ENCODE data around the gene AGXT2. TPM values are rescaled to one million over a fixed set of nuclear protein-coding genes. Genes with fewer than 3 reads are reported as not detected.

The AGXT2 gene
- total RNA-seq, 5 donors from 2014 or later (not counting 1 experiment from before 2014, with no cell fraction given): not detected

DNA sequence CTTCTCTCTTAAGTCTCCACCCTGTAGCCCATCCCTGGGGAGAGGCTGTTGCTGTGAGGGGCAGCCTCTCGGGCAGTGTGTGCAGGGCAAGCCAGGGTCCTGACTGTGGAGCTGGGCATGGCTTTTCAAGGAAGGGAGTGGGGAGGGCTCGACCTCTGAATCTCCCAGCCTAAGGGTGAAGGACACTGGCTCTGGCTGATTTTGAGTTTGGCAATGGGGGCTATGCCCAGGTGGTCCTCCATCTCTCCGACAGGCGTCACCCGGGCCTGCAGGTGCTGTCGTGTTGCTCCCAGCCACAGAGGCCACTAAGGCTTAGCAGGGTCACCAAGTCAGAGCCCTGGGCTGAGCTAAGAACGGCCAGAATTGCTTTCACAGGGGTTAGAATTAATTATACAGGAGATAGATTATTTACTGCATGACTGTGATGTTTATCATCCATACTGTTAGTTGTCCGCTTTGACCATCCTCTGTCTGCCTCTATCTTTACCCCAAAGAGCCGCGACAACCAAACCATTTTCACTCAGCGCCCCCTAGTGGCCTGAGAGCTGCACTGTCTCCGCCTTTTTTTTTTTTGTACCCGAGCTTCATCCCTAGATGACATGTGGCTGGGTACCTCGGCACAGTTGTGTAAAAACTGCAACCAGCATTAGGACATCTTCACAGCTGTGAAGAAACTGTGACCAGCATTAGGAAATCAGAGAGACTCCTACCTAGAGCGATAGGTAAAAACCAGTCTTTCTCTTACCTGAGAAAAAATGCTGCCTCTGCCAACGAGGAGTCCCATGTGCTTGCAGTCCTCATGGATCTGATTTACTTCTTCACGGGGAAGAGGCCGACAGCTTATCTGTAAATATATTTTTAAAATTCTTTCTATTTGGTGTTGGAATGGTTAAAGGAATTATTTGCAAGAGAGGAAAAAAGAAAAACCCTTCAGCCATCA is 44.5 kb downstream of the AGXT2 start:
- Mint-ChIP-seq H3K27me3 (peaks cover 23 to 33% of the 10 kb centered on the region in 2 donors), H3K27ac (no peak overlapping the region), H3K4me3 (no peak overlapping the region), H3K9me3 (no peaks in the 10 kb centered on the region), H3K36me3 (no peaks in the 10 kb centered on the region), H3K4me1 (no peaks in the 10 kb centered on the region)
- Histone ChIP-seq H3K4me3 (ENCODE audit: control insufficient read depth in 1 of 2, extremely low read depth in 1 of 2, low read length in 1 of 2) (no peak overlapping the region), H3K9me3 (no peaks in the 10 kb centered on the region), H3K36me3 (ENCODE audit: control insufficient read depth in 2 of 2, extremely low read depth in 1 of 2, insufficient read depth in 1 of 2, low read length in 1 of 2) (no peaks in the 10 kb centered on the region), H3K4me1 (ENCODE audit: control insufficient read depth in 1 of 2, extremely low read depth in 1 of 2, insufficient read depth in 2 of 2, low read length in 2 of 2) (peaks cover 0 to 4% of the 10 kb centered on the region in 2 experiments), H3K27ac (ENCODE audit: low read length) (no peak overlapping the region), H3K27me3 (replicated peaks in 1 of 2; ENCODE audit: control insufficient read depth in 2 of 2, extremely low read depth in 1 of 2, insufficient read depth in 2 of 2, low read length in 1 of 2) (peaks cover 0 to 13% of the 10 kb centered on the region in 2 experiments)
- 47% methylated on average over 11 of the region's 18 CpGs for WGBS (ENCODE audit: insufficient coverage)
- ATAC-seq (replicated peaks in 1 of 4) (no peak), DNase-seq (peak in 28 of 35 experiments; percentile 3 to 62 (median 28))
- ChIA-PET CTCF (interaction anchor here (0.6 to 1.8 kb wide), 7 partner anchors 9 to 1216 kb away, joined by 3 to 6 read pairs (median 4); partner anchors contain the start of genes BRIX1 (in 1 of the 2) and RAD1 (in 1 of the 2)), POLR2A (no interaction called here)

DNA sequence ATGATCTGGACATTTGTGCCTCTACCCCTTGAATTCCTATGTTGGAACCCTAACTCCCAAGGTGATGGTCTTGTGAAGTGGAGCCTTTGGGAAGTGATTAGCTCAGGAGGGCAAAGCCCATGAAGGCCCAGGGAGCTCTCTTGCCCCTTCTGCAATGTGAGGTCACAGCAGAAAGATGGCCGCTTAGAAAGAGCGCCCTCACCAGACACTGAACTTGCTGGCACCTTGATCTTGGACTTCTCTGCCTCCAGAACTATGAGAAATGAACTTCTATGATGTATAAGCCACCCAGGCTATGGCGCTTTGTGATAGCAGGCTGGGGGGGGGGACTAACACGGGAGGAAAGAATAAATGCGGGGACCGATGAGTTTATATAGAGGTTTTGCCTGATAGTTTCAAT is 45.3 kb downstream of the AGXT2 start:
- DNase-seq (no peak), ATAC-seq (replicated peaks in 1 of 4) (no peak)
- Histone ChIP-seq H3K36me3 (ENCODE audit: control insufficient read depth in 2 of 2, extremely low read depth in 1 of 2, insufficient read depth in 1 of 2, low read length in 1 of 2) (no peaks in the 10 kb centered on the region), H3K4me1 (ENCODE audit: control insufficient read depth in 1 of 2, extremely low read depth in 1 of 2, insufficient read depth in 2 of 2, low read length in 2 of 2) (peaks cover 0 to 4% of the 10 kb centered on the region in 2 experiments), H3K27me3 (replicated peaks in 1 of 2; ENCODE audit: control insufficient read depth in 2 of 2, extremely low read depth in 1 of 2, insufficient read depth in 2 of 2, low read length in 1 of 2) (peaks cover 0 to 10% of the 10 kb centered on the region in 2 experiments), H3K27ac (ENCODE audit: low read length) (no peak overlapping the region), H3K9me3 (no peaks in the 10 kb centered on the region), H3K4me3 (ENCODE audit: control insufficient read depth in 1 of 2, extremely low read depth in 1 of 2, low read length in 1 of 2) (no peak overlapping the region)
- Mint-ChIP-seq H3K27me3 (peaks cover 18 to 28% of the 10 kb centered on the region in 2 donors), H3K4me3 (no peak overlapping the region), H3K4me1 (no peaks in the 10 kb centered on the region), H3K9me3 (no peaks in the 10 kb centered on the region), H3K27ac (no peak overlapping the region), H3K36me3 (no peaks in the 10 kb centered on the region)
- 100% methylated on average over 4 of the region's 6 CpGs for WGBS (ENCODE audit: insufficient coverage)
- ChIA-PET POLR2A (no interaction called here), CTCF (no interaction called here)

DNA sequence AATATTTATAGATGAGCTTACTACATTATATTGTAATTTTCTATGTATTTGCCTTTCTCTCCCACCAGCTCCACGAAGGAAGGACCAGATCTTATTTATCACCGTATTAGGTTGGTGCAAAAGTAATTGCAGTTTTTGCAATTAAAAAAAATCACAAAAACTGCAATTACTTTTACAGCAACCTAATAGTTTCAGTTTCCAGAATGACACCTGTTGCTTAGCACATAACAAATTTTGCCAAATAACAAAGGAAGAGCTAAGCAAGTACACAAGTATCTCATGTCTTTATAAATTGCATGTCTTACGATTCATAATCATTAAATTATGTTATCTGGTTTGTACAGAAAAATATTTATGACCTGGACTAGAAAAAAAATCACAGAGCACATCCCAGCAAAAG is 45.9 kb downstream of the AGXT2 start:
- H3K27ac Mint-ChIP-seq: no peak overlapping the region
- Histone ChIP-seq H3K9me3 (no peaks in the 10 kb centered on the region), H3K36me3 (ENCODE audit: control insufficient read depth in 2 of 2, extremely low read depth in 1 of 2, insufficient read depth in 1 of 2, low read length in 1 of 2) (no peaks in the 10 kb centered on the region), H3K4me3 (ENCODE audit: control insufficient read depth in 1 of 2, extremely low read depth in 1 of 2, low read length in 1 of 2) (no peak overlapping the region), H3K27ac (ENCODE audit: low read length) (no peak overlapping the region), H3K27me3 (replicated peaks in 1 of 2; ENCODE audit: control insufficient read depth in 2 of 2, extremely low read depth in 1 of 2, insufficient read depth in 2 of 2, low read length in 1 of 2) (peaks cover 0 to 10% of the 10 kb centered on the region in 2 experiments), H3K4me1 (ENCODE audit: control insufficient read depth in 1 of 2, extremely low read depth in 1 of 2, insufficient read depth in 2 of 2, low read length in 2 of 2) (peaks cover 0 to 4% of the 10 kb centered on the region in 2 experiments)
- no peaks in the 10 kb centered on the region for H3K4me1 Mint-ChIP-seq
- H3K9me3 Mint-ChIP-seq: no peaks in the 10 kb centered on the region
- DNase-seq: no peak
- H3K36me3 Mint-ChIP-seq: no peaks in the 10 kb centered on the region
- no CpG with 5 or more reads among the region's 3 CpGs for WGBS (ENCODE audit: insufficient coverage)
- H3K4me3 Mint-ChIP-seq: no peak overlapping the region
- ChIA-PET POLR2A (no interaction called here), CTCF (no interaction called here)
- peaks cover 18 to 25% of the 10 kb centered on the region in 2 donors for H3K27me3 Mint-ChIP-seq
- ATAC-seq (replicated peaks in 1 of 4): no peak

DNA sequence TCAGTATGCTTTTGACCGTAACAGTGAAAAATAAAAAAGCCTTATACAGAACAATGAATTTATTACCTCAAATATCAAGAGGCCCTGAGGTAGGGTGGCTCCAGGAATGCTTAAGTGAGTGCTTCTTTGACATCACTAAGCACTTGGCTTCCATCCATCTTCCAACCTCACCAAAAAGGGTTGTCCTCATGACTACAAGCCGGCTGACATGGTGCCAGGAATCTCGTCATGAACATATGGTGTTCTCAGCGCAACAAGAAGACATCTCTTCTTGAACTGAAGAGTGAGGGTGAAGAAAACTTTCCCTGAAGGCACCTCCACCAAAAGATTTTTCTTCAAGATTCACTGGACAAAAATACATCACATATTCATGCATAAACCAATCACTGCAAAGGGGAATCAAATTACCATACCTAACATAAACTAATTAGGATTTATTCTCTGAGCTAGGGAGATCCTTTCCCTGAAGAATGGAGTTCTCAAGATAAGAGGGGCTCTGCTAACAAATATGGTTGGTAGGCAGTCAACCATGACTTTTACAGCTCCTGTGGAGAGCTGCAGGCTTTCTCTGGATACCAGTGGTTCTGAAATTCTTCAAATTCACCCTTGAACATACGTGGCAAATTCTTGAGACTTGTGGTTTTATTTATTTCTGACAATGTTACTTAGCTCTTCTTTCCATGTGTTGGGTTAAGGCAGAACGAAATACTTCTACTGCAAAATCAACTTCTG is 49.5 kb downstream of the AGXT2 start:
- Histone ChIP-seq H3K27me3 (replicated peaks in 1 of 2; ENCODE audit: control insufficient read depth in 2 of 2, extremely low read depth in 1 of 2, insufficient read depth in 2 of 2, low read length in 1 of 2) (peaks cover 0 to 4% of the 10 kb centered on the region in 2 experiments), H3K4me3 (ENCODE audit: control insufficient read depth in 1 of 2, extremely low read depth in 1 of 2, low read length in 1 of 2) (no peak overlapping the region), H3K27ac (ENCODE audit: low read length) (no peak overlapping the region), H3K36me3 (ENCODE audit: control insufficient read depth in 2 of 2, extremely low read depth in 1 of 2, insufficient read depth in 1 of 2, low read length in 1 of 2) (no peaks in the 10 kb centered on the region), H3K4me1 (ENCODE audit: control insufficient read depth in 1 of 2, extremely low read depth in 1 of 2, insufficient read depth in 2 of 2, low read length in 2 of 2) (peaks cover 0 to 3% of the 10 kb centered on the region in 2 experiments), H3K9me3 (no peaks in the 10 kb centered on the region)
- DNase-seq (no peak), ATAC-seq (replicated peaks in 1 of 4) (no peak)
- ChIA-PET CTCF (no interaction called here), POLR2A (interaction anchor here in 1 of 2 donors (0.6 kb wide), 1 partner anchor 36 kb away, joined by 8 read pairs; no protein-coding TSS in a partner anchor)
- Mint-ChIP-seq H3K27ac (no peak overlapping the region), H3K4me3 (no peak overlapping the region), H3K27me3 (peaks cover 18 to 29% of the 10 kb centered on the region in 2 donors), H3K36me3 (no peaks in the 10 kb centered on the region), H3K9me3 (no peaks in the 10 kb centered on the region), H3K4me1 (no peaks in the 10 kb centered on the region)
- no CpG with 5 or more reads among the region's 6 CpGs for WGBS (ENCODE audit: insufficient coverage)

DNA sequence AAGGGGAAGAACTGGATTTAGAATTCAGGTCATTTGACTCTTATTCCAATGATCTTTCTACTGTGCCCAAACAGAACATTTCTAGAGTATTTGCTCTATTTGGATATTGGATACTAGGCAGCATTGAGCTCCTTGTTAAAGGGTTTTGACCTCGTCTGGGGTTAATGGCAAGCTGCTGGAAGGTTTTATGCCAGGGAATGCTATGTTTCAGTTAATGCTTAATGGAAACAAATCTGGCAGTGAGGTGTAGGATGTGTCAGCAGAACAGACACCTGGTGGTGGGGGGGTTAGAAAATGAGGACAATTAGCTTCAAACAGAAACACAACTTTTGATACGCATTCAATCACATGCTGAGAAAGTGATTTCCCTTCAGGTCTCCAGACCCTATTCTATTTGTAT is 51.5 kb downstream of the AGXT2 start:
- Mint-ChIP-seq H3K27ac (no peak overlapping the region), H3K9me3 (no peaks in the 10 kb centered on the region), H3K27me3 (peaks cover 19 to 34% of the 10 kb centered on the region in 2 donors), H3K4me1 (no peaks in the 10 kb centered on the region), H3K36me3 (no peaks in the 10 kb centered on the region), H3K4me3 (no peak overlapping the region)
- Histone ChIP-seq H3K4me3 (ENCODE audit: control insufficient read depth in 1 of 2, extremely low read depth in 1 of 2, low read length in 1 of 2) (no peak overlapping the region), H3K27ac (ENCODE audit: low read length) (no peak overlapping the region), H3K36me3 (ENCODE audit: control insufficient read depth in 2 of 2, extremely low read depth in 1 of 2, insufficient read depth in 1 of 2, low read length in 1 of 2) (no peaks in the 10 kb centered on the region), H3K4me1 (ENCODE audit: control insufficient read depth in 1 of 2, extremely low read depth in 1 of 2, insufficient read depth in 2 of 2, low read length in 2 of 2) (no peaks in the 10 kb centered on the region), H3K9me3 (no peaks in the 10 kb centered on the region), H3K27me3 (replicated peaks in 1 of 2; ENCODE audit: control insufficient read depth in 2 of 2, extremely low read depth in 1 of 2, insufficient read depth in 2 of 2, low read length in 1 of 2) (no peaks in the 10 kb centered on the region)
- ChIA-PET CTCF (no interaction called here), POLR2A (no interaction called here)
- 67% methylated on average over 1 of the region's 2 CpGs for WGBS (ENCODE audit: insufficient coverage)
- ATAC-seq (replicated peaks in 1 of 4) (no peak), DNase-seq (no peak)

DNA sequence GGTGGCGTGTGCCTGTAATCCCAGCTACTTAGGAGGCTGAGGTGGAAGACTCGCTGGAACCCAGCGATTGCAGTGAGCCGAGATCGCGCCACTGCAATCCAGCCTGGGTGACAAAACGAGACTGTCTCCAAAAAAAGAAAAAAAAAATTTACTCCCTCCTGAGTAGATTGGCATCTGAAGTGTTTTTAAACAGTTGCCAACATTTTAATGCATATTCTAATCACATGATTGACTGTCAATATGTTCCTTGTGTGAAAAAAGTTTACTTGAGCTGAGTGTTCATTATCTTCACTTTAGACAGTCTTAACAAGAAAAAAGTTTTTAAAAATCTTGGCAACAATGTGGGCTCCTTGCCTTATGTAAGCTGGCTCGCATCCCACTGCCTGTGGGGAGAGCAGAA is 53.8 kb downstream of the AGXT2 start:
- H3K9me3 ChIP-seq: no peaks in the 10 kb centered on the region
- Mint-ChIP-seq H3K4me3 (no peak overlapping the region), H3K4me1 (no peaks in the 10 kb centered on the region), H3K36me3 (no peaks in the 10 kb centered on the region), H3K9me3 (no peaks in the 10 kb centered on the region), H3K27ac (no peak overlapping the region), H3K27me3 (peaks cover 28 to 43% of the 10 kb centered on the region in 2 donors)
- H3K27me3 ChIP-seq (replicated peaks in 1 of 2; ENCODE audit: control insufficient read depth in 2 of 2, extremely low read depth in 1 of 2, insufficient read depth in 2 of 2, low read length in 1 of 2): no peaks in the 10 kb centered on the region
- WGBS (ENCODE audit: insufficient coverage): 98% methylated on average over 5 of the region's 8 CpGs
- H3K36me3 ChIP-seq (ENCODE audit: control insufficient read depth in 2 of 2, extremely low read depth in 1 of 2, insufficient read depth in 1 of 2, low read length in 1 of 2): no peaks in the 10 kb centered on the region
- POLR2A ChIA-PET: no interaction called here
- H3K4me1 ChIP-seq (ENCODE audit: control insufficient read depth in 1 of 2, extremely low read depth in 1 of 2, insufficient read depth in 2 of 2, low read length in 2 of 2): no peaks in the 10 kb centered on the region
- DNase-seq: no peak
- no peak for ATAC-seq (replicated peaks in 1 of 4)
- no peak overlapping the region for H3K27ac ChIP-seq (ENCODE audit: low read length)
- no peak overlapping the region for H3K4me3 ChIP-seq (ENCODE audit: control insufficient read depth in 1 of 2, extremely low read depth in 1 of 2, low read length in 1 of 2)
- CTCF ChIA-PET: interaction anchor here (0.7 to 1.1 kb wide), 2 partner anchors 10 to 1563 kb away, joined by 3 to 4 read pairs; no protein-coding TSS in a partner anchor

Measured in T-cell (primary cell).